ENCODE measurements around the gene ACAD10.
"Not testable (repeated sequence)": the region's sequence is repeated elsewhere in the genome, so short reads cannot be mapped to it uniquely, and the experiment has no call there.

Gene ACAD10

GRCh38 chr12:111650912-111651311 lies 34.9 kb upstream of the ACAD10 start:
- TF ChIP-seq ZNF398 (tag by site-specific recombination; IDR thresholded peaks at IDR 0.05) = no peak
- TF ChIP-seq ZFP41 (tag by site-specific recombination; IDR thresholded peaks at IDR 0.05; ENCODE audit: borderline replicate concordance) = no peak
- TF ChIP-seq ZNF140 (tag by site-specific recombination; IDR thresholded peaks at IDR 0.05) = no peak
- no peak for TF ChIP-seq MEIS1 (CRISPR knock-in tag; IDR thresholded peaks at IDR 0.05; ENCODE audit: borderline replicate concordance)
- TF ChIP-seq SP3 (tag by site-specific recombination; IDR thresholded peaks at IDR 0.05) = no peak
- TF ChIP-seq, protein P1, sequence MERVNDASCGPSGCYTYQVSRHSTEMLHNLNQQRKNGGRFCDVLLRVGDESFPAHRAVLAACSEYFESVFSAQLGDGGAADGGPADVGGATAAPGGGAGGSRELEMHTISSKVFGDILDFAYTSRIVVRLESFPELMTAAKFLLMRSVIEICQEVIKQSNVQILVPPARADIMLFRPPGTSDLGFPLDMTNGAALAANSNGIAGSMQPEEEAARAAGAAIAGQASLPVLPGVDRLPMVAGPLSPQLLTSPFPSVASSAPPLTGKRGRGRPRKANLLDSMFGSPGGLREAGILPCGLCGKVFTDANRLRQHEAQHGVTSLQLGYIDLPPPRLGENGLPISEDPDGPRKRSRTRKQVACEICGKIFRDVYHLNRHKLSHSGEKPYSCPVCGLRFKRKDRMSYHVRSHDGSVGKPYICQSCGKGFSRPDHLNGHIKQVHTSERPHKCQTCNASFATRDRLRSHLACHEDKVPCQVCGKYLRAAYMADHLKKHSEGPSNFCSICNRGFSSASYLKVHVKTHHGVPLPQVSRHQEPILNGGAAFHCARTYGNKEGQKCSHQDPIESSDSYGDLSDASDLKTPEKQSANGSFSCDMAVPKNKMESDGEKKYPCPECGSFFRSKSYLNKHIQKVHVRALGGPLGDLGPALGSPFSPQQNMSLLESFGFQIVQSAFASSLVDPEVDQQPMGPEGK (tag by site-specific recombination; IDR thresholded peaks at IDR 0.05) = no peak
- TF ChIP-seq, protein P2, sequence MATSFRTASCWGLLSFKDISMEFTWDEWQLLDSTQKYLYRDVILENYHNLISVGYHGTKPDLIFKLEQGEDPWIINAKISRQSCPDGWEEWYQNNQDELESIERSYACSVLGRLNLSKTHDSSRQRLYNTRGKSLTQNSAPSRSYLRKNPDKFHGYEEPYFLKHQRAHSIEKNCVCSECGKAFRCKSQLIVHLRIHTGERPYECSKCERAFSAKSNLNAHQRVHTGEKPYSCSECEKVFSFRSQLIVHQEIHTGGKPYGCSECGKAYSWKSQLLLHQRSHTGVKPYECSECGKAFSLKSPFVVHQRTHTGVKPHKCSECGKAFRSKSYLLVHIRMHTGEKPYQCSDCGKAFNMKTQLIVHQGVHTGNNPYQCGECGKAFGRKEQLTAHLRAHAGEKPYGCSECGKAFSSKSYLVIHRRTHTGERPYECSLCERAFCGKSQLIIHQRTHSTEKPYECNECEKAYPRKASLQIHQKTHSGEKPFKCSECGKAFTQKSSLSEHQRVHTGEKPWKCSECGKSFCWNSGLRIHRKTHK (tag by site-specific recombination; IDR thresholded peaks at IDR 0.05) = no peak
- no peak for TF ChIP-seq KLF8 (tag by site-specific recombination; IDR thresholded peaks at IDR 0.05)
- no peak for TF ChIP-seq ZNF174 (tag by site-specific recombination; IDR thresholded peaks at IDR 0.05)
- no peak for TF ChIP-seq ZNF302 (tag by site-specific recombination; IDR thresholded peaks at IDR 0.05; ENCODE audit: low read depth)
- TF ChIP-seq ZFP69B (tag by site-specific recombination; IDR thresholded peaks at IDR 0.05) = no peak
- TF ChIP-seq ZNF623 (tag by site-specific recombination; IDR thresholded peaks at IDR 0.05) = no peak
- no peak for TF ChIP-seq ZNF701 (tag by site-specific recombination; IDR thresholded peaks at IDR 0.05)
- no peak for TF ChIP-seq KLF9 (tag by site-specific recombination; IDR thresholded peaks at IDR 0.05; ENCODE audit: low read depth)
- no peak for TF ChIP-seq ZNF785 (tag by site-specific recombination; IDR thresholded peaks at IDR 0.05)
- no peak for TF ChIP-seq ZNF175 (tag by site-specific recombination; IDR thresholded peaks at IDR 0.05)
- H3K4me1 ChIP-seq (ENCODE audit: control insufficient read depth, insufficient read depth, low read length) = no peaks in the 10 kb centered on the region
- peaks cover 39 to 74% of the 10 kb centered on the region in 2 experiments for H3K36me3 ChIP-seq (ENCODE audit: control insufficient read depth in 2 of 2, insufficient read depth in 1 of 2, low read length in 2 of 2)
- no peak overlapping the region for H3K27ac ChIP-seq (ENCODE audit: extremely low read depth, low read depth, low read length)
- no peaks in the 10 kb centered on the region for H3K9me3 ChIP-seq (ENCODE audit: control insufficient read depth, insufficient read depth, low read depth, low read length)
- no peak overlapping the region for H3K4me3 ChIP-seq (ENCODE audit: low read depth, low read length)
- POLR2A ChIA-PET = no interaction called here
- CTCF ChIA-PET = no interaction called here

- H3K4me3 ChIP-seq (ENCODE audit: low read depth, low read length); H3K4me1 ChIP-seq (ENCODE audit: control insufficient read depth, insufficient read depth, low read length); POLR2A ChIA-PET; CTCF ChIA-PET; H3K9me3 ChIP-seq (ENCODE audit: control insufficient read depth, insufficient read depth, low read depth, low read length); H3K27ac ChIP-seq (ENCODE audit: extremely low read depth, low read depth, low read length): not testable (repeated sequence)
- peaks cover 42 to 69% of the 10 kb centered on the region in 2 experiments for H3K36me3 ChIP-seq (ENCODE audit: control insufficient read depth in 2 of 2, insufficient read depth in 1 of 2, low read length in 2 of 2)
Measured at GRCh38 chr12:111652530-111652929, 33.3 kb upstream of the ACAD10 start.

- ChIA-PET POLR2A (interaction anchor here (1.1 kb wide), 1 partner anchor 32 kb away, joined by 3 read pairs; the partner anchor contains the start of genes ACAD10 and BRAP), CTCF (no interaction called here)
- H3K4me3 ChIP-seq (ENCODE audit: low read depth, low read length) = no peak overlapping the region
- H3K9me3 ChIP-seq (ENCODE audit: control insufficient read depth, insufficient read depth, low read depth, low read length) = no peaks in the 10 kb centered on the region
- peaks cover 51 to 78% of the 10 kb centered on the region in 2 experiments for H3K36me3 ChIP-seq (ENCODE audit: control insufficient read depth in 2 of 2, insufficient read depth in 1 of 2, low read length in 2 of 2)
- H3K4me1 ChIP-seq (ENCODE audit: control insufficient read depth, insufficient read depth, low read length) = no peaks in the 10 kb centered on the region
- H3K27ac ChIP-seq (ENCODE audit: extremely low read depth, low read depth, low read length) = no peak overlapping the region
- no peak for TF ChIP-seq ZNF133 (tag by site-specific recombination; IDR thresholded peaks at IDR 0.05)
- TF ChIP-seq ZXDB (tag by site-specific recombination; IDR thresholded peaks at IDR 0.05) = no peak
- no peak for TF ChIP-seq ZNF548 (tag by site-specific recombination; IDR thresholded peaks at IDR 0.05)
- TF ChIP-seq ZNF114 (tag by site-specific recombination; IDR thresholded peaks at IDR 0.05) = no peak
- TF ChIP-seq ZNF501 (tag by site-specific recombination; IDR thresholded peaks at IDR 0.05) = no peak
- no peak for TF ChIP-seq ZNF449 (tag by site-specific recombination; IDR thresholded peaks at IDR 0.05)
- no peak for TF ChIP-seq ZNF221 (tag by site-specific recombination; IDR thresholded peaks at IDR 0.05; ENCODE audit: borderline replicate concordance)
- no peak for TF ChIP-seq ZSCAN16 (tag by site-specific recombination; IDR thresholded peaks at IDR 0.05)
Measured at GRCh38 chr12:111653596-111653995, 32.3 kb upstream of the ACAD10 start.

Measured in HEK293 (cell line).